ENCODE results near the gene KIF2C. TPM values are rescaled to one million over a fixed set of nuclear protein-coding genes. Genes with fewer than 3 reads are reported as not detected.

The KIF2C gene
- total and polyA plus RNA-seq, 9 of the 15 experiments (the other 6 are each of a cell fraction or from before 2014, with no cell fraction given): 84.9 to 226 (median 169) TPM

DNA sequence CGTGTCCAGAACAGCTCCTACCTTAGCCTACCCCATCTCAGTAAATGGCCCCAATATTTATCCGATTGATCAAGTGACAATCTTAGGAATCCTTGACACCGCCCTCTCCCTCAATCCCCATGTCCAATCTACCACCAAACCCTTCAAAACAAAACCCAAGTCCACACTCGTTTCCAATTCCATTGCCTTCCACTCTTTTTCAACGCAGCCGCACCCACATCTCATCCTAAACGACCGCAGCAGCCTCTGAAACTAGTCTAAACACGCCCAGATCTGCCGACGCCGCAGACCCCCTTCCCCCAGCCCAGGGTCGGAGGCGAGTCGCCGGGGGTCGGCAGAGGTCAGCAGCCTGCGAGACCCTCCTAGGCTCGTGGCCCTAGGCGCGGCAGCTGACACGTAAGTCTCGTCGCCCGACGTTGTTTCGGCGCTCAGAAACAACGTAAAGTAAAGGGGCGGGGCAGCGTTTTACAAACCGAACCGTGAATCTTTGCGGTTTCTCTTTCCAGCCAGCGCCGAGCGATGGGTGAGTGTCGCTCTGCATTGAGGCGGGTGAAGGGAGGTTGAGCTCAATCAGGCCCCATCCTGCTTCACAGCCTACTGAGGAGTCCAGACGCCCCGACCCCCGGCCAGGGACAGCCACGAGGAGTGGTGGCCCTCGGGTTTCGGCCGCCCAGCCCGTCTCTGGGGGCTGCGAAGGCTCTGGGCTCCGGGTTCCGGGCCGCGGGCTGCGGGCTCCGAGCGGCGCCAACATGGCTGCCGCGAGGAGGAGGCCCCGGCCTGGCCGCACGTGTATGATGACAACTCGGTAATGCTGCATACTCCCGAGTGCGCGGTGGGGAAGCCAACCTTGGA lies 35.7 kb downstream of the KIF2C start, which contains the start of gene RPS8 (continued):
- TF ChIP-seq POLR2B (IDR thresholded peaks at IDR 0.05; ENCODE audit: low read depth, partially characterized antibody): peak; percentile 99
- no peak for TF ChIP-seq ZSCAN32 (CRISPR knock-in tag; IDR thresholded peaks at IDR 0.05)
- TF ChIP-seq BRCA1 (IDR thresholded peaks at IDR 0.05): no peak
- TF ChIP-seq BRCA1 (CRISPR knock-in tag; IDR thresholded peaks at IDR 0.05): no peak
- TF ChIP-seq ZNF77 (CRISPR knock-in tag; IDR thresholded peaks at IDR 0.05): no peak; the same call in 1 of the 2 replicates
- peak; percentile 68 for TF ChIP-seq ATF4 (CRISPR knock-in tag; IDR thresholded peaks at IDR 0.05)
- no peak for TF ChIP-seq SAFB (IDR thresholded peaks at IDR 0.05; ENCODE audit: borderline replicate concordance, low read depth, low read length)
- TF ChIP-seq HSF4 (CRISPR knock-in tag; IDR thresholded peaks at IDR 0.05; ENCODE audit: borderline replicate concordance): 0 out of 2 replicates have a peak, but pooled peaks have one; percentile 4
- TF ChIP-seq ARID1B (IDR thresholded peaks at IDR 0.05): peak; percentile 81
- no peak for TF ChIP-seq ZNF695 (CRISPR knock-in tag; IDR thresholded peaks at IDR 0.05)
- TF ChIP-seq SPI1 (IDR thresholded peaks at IDR 0.05; ENCODE audit: borderline replicate concordance, low read depth, low read length): no peak
- peak; percentile 97 for TF ChIP-seq ARID4B (CRISPR knock-in tag; IDR thresholded peaks at IDR 0.05)
- TF ChIP-seq, protein P1, sequence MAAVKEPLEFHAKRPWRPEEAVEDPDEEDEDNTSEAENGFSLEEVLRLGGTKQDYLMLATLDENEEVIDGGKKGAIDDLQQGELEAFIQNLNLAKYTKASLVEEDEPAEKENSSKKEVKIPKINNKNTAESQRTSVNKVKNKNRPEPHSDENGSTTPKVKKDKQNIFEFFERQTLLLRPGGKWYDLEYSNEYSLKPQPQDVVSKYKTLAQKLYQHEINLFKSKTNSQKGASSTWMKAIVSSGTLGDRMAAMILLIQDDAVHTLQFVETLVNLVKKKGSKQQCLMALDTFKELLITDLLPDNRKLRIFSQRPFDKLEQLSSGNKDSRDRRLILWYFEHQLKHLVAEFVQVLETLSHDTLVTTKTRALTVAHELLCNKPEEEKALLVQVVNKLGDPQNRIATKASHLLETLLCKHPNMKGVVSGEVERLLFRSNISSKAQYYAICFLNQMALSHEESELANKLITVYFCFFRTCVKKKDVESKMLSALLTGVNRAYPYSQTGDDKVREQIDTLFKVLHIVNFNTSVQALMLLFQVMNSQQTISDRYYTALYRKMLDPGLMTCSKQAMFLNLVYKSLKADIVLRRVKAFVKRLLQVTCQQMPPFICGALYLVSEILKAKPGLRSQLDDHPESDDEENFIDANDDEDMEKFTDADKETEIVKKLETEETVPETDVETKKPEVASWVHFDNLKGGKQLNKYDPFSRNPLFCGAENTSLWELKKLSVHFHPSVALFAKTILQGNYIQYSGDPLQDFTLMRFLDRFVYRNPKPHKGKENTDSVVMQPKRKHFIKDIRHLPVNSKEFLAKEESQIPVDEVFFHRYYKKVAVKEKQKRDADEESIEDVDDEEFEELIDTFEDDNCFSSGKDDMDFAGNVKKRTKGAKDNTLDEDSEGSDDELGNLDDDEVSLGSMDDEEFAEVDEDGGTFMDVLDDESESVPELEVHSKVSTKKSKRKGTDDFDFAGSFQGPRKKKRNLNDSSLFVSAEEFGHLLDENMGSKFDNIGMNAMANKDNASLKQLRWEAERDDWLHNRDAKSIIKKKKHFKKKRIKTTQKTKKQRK (IDR thresholded peaks at IDR 0.05; ENCODE audit: borderline replicate concordance, low read depth, low read length): no peak
- TF ChIP-seq JUNB (CRISPR knock-in tag; conservative IDR thresholded peaks at IDR 0.05): no peak
- no peak for TF ChIP-seq WHSC1 (IDR thresholded peaks at IDR 0.05; ENCODE audit: low read length)
- TF ChIP-seq EZH2 (IDR thresholded peaks at IDR 0.05; ENCODE audit: borderline replicate concordance, low read depth, low read length): no peak
- TF ChIP-seq, protein P2, sequence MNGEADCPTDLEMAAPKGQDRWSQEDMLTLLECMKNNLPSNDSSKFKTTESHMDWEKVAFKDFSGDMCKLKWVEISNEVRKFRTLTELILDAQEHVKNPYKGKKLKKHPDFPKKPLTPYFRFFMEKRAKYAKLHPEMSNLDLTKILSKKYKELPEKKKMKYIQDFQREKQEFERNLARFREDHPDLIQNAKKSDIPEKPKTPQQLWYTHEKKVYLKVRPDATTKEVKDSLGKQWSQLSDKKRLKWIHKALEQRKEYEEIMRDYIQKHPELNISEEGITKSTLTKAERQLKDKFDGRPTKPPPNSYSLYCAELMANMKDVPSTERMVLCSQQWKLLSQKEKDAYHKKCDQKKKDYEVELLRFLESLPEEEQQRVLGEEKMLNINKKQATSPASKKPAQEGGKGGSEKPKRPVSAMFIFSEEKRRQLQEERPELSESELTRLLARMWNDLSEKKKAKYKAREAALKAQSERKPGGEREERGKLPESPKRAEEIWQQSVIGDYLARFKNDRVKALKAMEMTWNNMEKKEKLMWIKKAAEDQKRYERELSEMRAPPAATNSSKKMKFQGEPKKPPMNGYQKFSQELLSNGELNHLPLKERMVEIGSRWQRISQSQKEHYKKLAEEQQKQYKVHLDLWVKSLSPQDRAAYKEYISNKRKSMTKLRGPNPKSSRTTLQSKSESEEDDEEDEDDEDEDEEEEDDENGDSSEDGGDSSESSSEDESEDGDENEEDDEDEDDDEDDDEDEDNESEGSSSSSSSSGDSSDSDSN (IDR thresholded peaks at IDR 0.05; ENCODE audit: borderline replicate concordance in 1 of 2, low read depth in 2 of 2, low read length in 2 of 2): no peak

Measured in K562 (cell line).